HG02973 (cell line): ENCODE results near the gene PHF12.
"Not testable (repeated sequence)": the region's sequence is repeated elsewhere in the genome, so short reads cannot be mapped to it uniquely, and the experiment has no call there.

ENCODE experiments used
- ATAC-seq: cut with Tn5 transposase; IDR thresholded peaks from one replicate; pipeline ENCODE4 v1.9.1; 2021; ENCODE audit warnings: moderate library complexity; ENCODE audit not compliant: unreplicated experiment

PHF12 gene

DNA sequence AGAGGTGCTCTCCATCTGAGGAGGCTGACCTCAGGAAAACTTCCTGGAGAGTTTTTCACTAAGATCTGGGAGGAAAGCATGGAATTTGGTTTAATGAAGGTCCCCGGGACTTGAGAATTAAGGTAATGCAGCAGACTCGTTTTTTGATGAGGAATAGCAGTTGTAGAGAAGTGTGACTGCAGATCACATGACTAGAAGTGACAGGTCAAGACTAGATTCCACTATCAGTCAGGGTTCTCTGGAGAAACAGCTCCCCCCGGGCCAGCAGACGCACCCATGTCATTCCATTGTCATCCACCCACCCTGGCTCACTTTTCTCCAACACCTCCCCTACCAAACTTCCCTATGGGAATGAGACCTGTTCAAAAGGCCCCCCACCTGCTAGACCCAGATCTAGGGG lies 46.5 kb downstream of the PHF12 start:
- no peak for ATAC-seq

GRCh38 chr17:28903546-28903841 lies 47.8 kb downstream of the PHF12 start:
- ATAC-seq: not testable (repeated sequence)

DNA sequence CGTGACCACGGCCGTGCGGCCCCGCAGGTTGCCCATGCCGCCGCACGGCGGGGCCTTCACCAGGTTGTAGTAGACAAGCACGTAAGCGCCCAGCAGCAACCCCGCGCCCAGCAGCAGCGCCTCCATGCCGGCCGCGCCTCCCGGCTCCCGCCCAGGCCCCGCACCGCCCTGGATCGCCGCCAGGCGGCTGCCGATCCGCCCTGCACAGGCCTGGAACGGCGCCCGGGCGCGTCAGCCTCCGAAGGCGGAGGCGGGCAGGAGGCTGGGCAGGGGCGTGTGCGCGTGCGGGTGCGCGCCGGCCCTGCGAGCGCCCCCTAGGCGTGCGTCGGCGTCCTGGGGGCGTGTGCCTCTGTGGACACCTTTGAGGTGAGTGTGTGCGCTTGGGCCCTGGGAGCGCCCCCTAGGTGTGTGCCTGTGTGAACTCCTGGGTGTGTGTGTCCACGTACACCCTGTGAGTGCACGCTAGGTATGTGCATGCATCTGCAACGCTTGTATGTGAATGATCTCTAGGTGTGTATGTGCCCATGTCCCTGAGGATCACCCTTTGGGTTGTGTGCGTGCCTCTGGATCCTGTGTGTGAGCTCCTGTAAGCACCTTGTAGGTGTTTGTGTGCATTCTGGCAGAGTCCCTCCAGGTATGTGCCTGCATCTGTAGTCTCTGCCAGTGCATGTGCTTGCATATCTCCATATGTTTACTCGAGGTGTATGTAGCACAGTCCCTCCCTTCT lies 48.3 kb downstream of the PHF12 start, which contains the start of gene DHRS13:
DHRS13 (minus strand) TSS at position 261 of the 727 bp plus-strand sequence; CDS start at position 126, 135 bp downstream.
- ATAC-seq: peak; percentile 79

- ATAC-seq: no peak
Observed at GRCh38 chr17:28901866-28902818, 49.2 kb downstream of the PHF12 start.

DNA sequence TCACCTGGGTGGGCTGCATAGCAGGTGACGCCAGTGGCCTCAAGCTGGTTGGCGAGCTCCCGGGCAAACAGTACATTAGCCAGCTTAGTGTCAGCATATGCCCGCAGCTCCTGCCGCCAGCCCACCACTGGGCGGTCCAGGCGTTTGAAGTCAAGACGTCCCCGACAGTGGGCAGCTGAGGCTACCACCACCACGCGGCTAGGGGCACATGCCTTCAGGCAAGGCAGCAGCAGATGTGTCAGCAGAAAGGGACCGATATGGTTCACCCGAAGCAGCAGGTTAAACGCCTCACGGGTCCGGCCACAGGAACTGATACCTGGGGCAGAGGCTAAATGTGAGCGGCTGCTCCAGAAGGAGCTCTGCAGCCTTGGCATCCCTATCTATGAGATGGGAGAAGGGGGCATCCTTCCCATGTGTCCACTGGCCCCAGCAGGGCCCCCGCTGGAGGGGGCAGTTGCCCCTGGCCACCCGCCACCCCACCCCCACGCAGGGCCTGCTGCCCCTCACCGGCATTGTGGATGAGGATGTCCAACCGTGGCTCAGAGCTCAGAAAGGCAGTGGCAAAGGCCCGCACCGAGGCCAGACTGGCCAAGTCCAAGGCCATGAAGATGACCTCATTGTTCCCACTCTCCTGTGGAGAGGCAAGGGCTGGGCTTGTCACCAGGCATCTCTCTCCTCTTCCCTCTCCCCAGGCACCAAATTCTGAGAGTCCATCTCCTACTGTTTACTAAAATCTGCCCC lies 50.2 kb downstream of the PHF12 start:
- ATAC-seq: no peak

GRCh38 chr17:28899212-28899815 lies 52.0 kb downstream of the PHF12 start:
- ATAC-seq: no peak

DNA sequence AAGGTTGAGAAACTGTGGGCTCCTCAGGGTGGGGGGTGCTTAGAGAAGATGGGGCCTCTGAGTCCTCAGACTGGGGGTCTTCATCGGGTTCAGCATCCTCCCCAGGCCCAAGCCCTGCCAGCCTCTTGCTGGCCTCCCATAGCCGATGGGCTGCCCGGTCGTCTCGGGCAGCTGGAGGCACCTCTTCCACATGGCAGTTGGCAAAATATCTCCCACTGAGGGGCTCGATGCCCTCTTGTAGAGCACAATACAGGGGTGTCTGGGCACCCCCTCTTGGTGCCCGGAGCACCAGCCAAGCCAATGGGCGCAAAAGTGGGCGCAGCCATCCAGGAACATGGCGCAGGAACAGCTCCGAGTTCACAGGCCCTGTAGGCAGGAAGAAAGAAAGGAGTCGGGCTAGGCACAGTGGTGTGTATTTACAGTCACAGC lies 52.8 kb downstream of the PHF12 start:
- ATAC-seq: no peak

DNA sequence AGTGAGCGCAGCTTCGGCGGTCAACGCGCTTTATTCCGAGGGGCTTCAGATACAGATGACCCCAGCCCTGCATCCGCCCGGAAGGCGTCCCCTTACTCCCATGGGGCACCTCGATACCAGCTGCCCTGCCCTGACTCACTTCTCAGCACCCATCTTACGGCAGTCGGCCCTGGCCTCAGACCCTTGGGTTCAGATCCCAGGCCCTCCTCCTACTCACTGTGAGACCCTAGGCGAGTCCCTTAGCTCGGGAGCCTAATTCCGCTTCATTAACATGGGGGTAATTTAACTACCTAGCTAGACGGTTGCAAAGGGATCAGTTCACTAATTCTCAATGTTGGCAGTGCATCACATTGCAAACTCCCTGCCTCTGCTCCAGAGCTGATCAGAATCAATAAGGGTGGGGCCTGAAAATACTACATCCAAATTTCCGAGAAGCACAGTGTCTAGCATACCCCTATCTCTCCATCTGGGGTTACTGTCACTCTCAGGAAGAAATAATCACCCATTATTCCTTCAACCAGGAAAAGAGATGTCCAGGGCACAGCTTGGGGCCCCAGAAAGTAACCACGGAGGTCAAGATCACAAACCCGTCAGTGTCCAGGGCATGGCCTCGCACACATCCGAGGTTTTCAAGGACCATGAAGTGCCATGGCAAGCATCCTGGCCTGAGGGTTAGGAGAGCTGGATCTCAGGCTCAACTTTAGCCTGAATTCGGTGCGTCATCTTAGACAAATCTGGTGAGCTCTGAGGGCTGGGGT lies 53.4 kb downstream of the PHF12 start:
- no peak for ATAC-seq

DNA sequence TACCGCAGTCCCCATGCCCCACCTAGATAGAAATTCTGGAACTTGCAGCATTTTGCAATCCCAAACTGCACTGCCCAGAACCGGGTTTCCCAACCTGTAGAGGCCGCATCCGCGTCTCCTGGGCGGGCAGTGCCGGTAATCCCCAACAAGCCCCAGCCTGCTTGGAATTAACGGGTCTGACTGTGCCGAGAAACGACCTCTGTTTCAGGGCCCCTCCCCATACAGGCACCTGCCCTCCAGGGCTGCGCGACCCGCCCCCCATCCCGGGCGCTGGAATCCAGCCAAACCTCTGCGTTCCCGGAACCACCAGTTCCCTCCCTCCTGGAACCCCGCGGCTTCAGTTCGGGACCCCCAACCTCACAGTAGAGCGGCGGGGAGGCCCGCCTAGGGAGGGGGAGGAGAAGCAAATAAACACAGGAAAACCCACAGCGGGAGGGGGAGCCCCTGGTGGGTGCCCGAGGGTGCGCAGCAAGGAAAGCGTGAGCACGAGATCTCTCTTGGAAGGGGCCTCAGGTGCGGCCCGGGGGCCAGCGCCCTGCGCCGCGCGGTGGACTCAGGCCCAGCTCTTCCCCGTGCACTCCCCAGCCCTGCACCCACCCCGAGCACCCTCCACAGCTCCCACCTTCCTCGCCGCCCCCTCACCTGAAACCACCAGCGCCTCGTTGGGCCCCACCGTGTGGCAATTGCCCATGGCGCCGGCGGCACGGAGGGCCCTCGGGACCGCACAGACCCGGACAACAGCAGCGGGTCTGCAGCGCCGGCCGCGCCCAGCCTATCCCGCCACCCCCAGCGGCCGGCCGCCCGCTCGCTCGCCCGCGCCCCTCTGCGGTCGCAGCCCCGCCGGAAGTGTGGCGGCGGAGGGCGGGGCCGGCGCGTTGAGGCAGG lies 54.2 kb downstream of the PHF12 start, which contains the start of gene FLOT2:
FLOT2 (minus strand) TSS at position 850 of the 885 bp plus-strand sequence; CDS start at position 691, 159 bp downstream.
- no peak for ATAC-seq

DNA sequence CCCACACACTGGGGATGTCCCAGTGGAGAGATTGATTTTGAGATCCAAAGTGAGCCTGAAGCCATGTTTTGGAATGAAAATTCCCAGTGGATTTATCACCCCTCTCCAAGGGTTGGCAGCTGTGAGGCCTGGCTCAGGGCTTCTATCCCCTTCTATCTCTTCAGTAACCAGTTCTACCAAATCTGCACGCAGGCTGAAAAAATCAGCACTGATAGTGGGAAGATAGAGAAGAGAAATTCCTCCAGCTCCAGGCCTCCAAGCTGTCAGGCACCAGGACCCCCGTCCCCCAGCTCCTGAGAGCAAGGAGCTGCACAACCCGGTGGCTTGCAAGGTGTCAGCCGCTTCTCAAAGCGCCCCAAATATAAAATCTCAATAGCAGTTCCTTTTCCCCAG lies 54.8 kb downstream of the PHF12 start:
- ATAC-seq: no peak

- no peak for ATAC-seq
Observed at GRCh38 chr17:28895794-28896447, 55.4 kb downstream of the PHF12 start.

- not testable (repeated sequence) for ATAC-seq
Observed at GRCh38 chr17:28893248-28894183, 57.8 kb downstream of the PHF12 start.

- ATAC-seq: no peak
Observed at GRCh38 chr17:28892024-28892423, 59.3 kb downstream of the PHF12 start.

GRCh38 chr17:28891201-28891600 lies 60.1 kb downstream of the PHF12 start:
- no peak for ATAC-seq

GRCh38 chr17:28889996-28890395 lies 61.3 kb downstream of the PHF12 start:
- no peak for ATAC-seq

DNA sequence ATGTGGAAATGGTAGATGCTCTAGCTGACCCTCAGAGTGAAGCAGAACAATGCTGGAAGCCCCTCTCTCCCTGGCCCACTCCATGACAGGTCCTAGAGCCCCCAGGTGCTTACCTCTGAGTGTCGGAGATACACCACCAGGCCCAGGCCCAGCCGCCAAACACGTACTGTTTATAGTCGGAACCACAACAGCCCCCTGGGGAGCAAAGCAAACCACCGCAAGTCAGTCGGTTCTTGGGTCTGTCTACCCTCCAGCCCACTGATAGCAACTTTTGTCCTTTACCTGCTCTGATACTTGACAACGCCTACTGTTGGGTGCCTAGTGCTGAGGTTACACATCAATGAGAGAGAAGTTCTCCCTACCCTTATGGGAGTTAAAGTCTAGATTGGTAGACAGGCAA lies 62.5 kb downstream of the PHF12 start:
- no peak for ATAC-seq

DNA sequence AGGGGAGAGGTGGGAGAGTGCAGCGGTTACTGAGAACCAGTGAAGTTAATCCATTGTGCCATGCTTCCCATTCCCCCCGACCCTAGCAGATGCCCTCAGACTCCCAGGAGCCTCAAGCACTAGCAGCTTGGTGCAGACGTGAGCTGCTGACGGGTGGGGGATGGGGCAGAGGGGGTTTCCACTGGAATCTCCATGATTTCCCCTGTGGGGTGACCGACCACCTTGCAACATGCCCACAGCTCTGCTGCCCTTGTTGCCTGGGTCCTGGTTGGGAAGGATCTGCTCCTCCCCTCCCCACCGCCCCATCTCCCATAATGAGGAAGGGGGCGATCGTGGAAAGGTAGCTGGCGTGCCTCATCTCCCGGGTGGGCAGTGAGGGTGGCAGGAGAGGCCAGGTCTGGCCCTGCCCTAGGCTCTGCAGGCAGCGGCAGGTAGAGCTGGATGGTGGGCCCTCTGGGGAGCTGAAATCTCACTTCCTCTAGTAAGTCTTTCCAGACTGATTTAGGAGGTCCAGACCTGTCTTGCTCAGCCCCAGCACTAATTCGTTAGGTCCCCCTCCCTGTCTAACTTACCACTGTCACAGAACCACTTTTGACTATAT lies 63.3 kb downstream of the PHF12 start:
- no peak for ATAC-seq
